ENCODE results near the gene POLR2H.

POLR2H gene

GRCh38 chr3:184368116-184368515 is 6.6 kb downstream of the POLR2H start:
- H4K20me1 ChIP-seq (ENCODE audit: insufficient read depth, low read length) = peaks cover 21% of the 10 kb centered on the region; the same call in 1 of the 2 replicates
- no peak overlapping the region for H3K9ac ChIP-seq (ENCODE audit: low read depth, low read length)
- H2AFZ ChIP-seq (ENCODE audit: low read depth, low read length) = no peak overlapping the region
- TF ChIP-seq CTCF (IDR thresholded peaks at IDR 0.05; ENCODE audit: borderline replicate concordance, extremely low read depth, low read length, poor library complexity, severe bottlenecking) = no peak
- TF ChIP-seq EZH2 (IDR thresholded peaks at IDR 0.05; ENCODE audit: borderline replicate concordance, low read depth, low read length, severe bottlenecking) = no peak
- H3K4me2 ChIP-seq (ENCODE audit: insufficient read depth, low read length) = no peak overlapping the region
- DNase-seq (no peak), ATAC-seq (ENCODE audit: insufficient read depth, low read depth) (no peak)
- no peak overlapping the region for H3K4me3 ChIP-seq (ENCODE audit: low read depth in 1 of 2, low read length in 2 of 2)
- no peaks in the 10 kb centered on the region for H3K27me3 ChIP-seq (ENCODE audit: insufficient read depth, low read length, poor library complexity)
- H3K4me1 ChIP-seq (ENCODE audit: insufficient read depth, low read length) = peaks cover 19% of the 10 kb centered on the region
- H3K27ac ChIP-seq (ENCODE audit: low read length) = no peak overlapping the region
- no peaks in the 10 kb centered on the region for H3K9me3 ChIP-seq (ENCODE audit: insufficient read depth, low read length, severe bottlenecking)
- peaks cover 22% of the 10 kb centered on the region for H3K79me2 ChIP-seq (ENCODE audit: insufficient read depth, low read length)
- peaks cover 42% of the 10 kb centered on the region for H3K36me3 ChIP-seq (ENCODE audit: insufficient read depth, low read length)

GRCh38 chr3:184368586-184369183 is 7.2 kb downstream of the POLR2H start:
- TF ChIP-seq EZH2 (IDR thresholded peaks at IDR 0.05; ENCODE audit: borderline replicate concordance, low read depth, low read length, severe bottlenecking) (no peak), CTCF (IDR thresholded peaks at IDR 0.05; ENCODE audit: borderline replicate concordance, extremely low read depth, low read length, poor library complexity, severe bottlenecking) (no peak)
- H3K27ac ChIP-seq (ENCODE audit: low read length) = no peak overlapping the region
- no peaks in the 10 kb centered on the region for H3K9me3 ChIP-seq (ENCODE audit: insufficient read depth, low read length, severe bottlenecking)
- peaks cover 17% of the 10 kb centered on the region for H3K4me1 ChIP-seq (ENCODE audit: insufficient read depth, low read length)
- peaks cover 17% of the 10 kb centered on the region for H3K79me2 ChIP-seq (ENCODE audit: insufficient read depth, low read length)
- H2AFZ ChIP-seq (ENCODE audit: low read depth, low read length) = no peak overlapping the region
- H4K20me1 ChIP-seq (ENCODE audit: insufficient read depth, low read length) = peaks cover 21% of the 10 kb centered on the region; the same call in 1 of the 2 replicates
- peaks cover 42% of the 10 kb centered on the region for H3K36me3 ChIP-seq (ENCODE audit: insufficient read depth, low read length)
- H3K4me3 ChIP-seq (ENCODE audit: low read depth in 1 of 2, low read length in 2 of 2) = no peak overlapping the region
- H3K4me2 ChIP-seq (ENCODE audit: insufficient read depth, low read length) = no peak overlapping the region
- no peak overlapping the region for H3K9ac ChIP-seq (ENCODE audit: low read depth, low read length)
- ATAC-seq (ENCODE audit: insufficient read depth, low read depth) (no peak), DNase-seq (no peak)
- H3K27me3 ChIP-seq (ENCODE audit: insufficient read depth, low read length, poor library complexity) = peaks cover 3% of the 10 kb centered on the region

- TF ChIP-seq EZH2 (IDR thresholded peaks at IDR 0.05; ENCODE audit: borderline replicate concordance, low read depth, low read length, severe bottlenecking) (no peak), CTCF (IDR thresholded peaks at IDR 0.05; ENCODE audit: borderline replicate concordance, extremely low read depth, low read length, poor library complexity, severe bottlenecking) (peak; percentile 97)
- peak; percentile 74 for DNase-seq
- Histone ChIP-seq H3K27ac (ENCODE audit: low read length) (no peak overlapping the region), H3K4me3 (ENCODE audit: low read depth in 1 of 2, low read length in 2 of 2) (no peak overlapping the region), H3K9ac (ENCODE audit: low read depth, low read length) (no peak overlapping the region), H4K20me1 (ENCODE audit: insufficient read depth, low read length) (peaks cover 15% of the 10 kb centered on the region; the same call in 1 of the 2 replicates), H3K79me2 (ENCODE audit: insufficient read depth, low read length) (no peaks in the 10 kb centered on the region), H2AFZ (ENCODE audit: low read depth, low read length) (no peak overlapping the region), H3K27me3 (ENCODE audit: insufficient read depth, low read length, poor library complexity) (peaks cover 3% of the 10 kb centered on the region), H3K36me3 (ENCODE audit: insufficient read depth, low read length) (peaks cover 26% of the 10 kb centered on the region), H3K4me2 (ENCODE audit: insufficient read depth, low read length) (no peak overlapping the region), H3K4me1 (ENCODE audit: insufficient read depth, low read length) (no peaks in the 10 kb centered on the region), H3K9me3 (ENCODE audit: insufficient read depth, low read length, severe bottlenecking) (no peaks in the 10 kb centered on the region)
- peak; percentile 98 for ATAC-seq (ENCODE audit: insufficient read depth, low read depth)
Observed at GRCh38 chr3:184371570-184372018, 10.1 kb downstream of the POLR2H start.

All from DND-41 (cell line).